Adrenal gland (tissue), 12 donors: ENCODE measurements around the gene TAX1BP1. TPM values are rescaled to one million over a fixed set of nuclear protein-coding genes. Genes with fewer than 3 reads are reported as not detected.

Experiments used
- DNase-seq, 7 donors: peaks; one replicate each; pipeline ENCODE4 v3.0.0-alpha.2; 2019 to 2020
- H3K27ac ChIP-seq, 5 donors: fragments of 200-600 bp; sonication (generic) in 4 of 5; 1 replicate in 3 of 5; 2 replicates in 2 of 5; pipeline versions ENCODE4 v1.5.1 to v1.8.0; 2016 to 2020; ENCODE audit warnings: mild to moderate bottlenecking in 1 of 5
- H3K27me3 ChIP-seq: fragments of 200-600 bp; 2 replicates; pipeline ENCODE4 v1.8.0; 2021
- H3K36me3 ChIP-seq, 2 donors: fragments of 200-600 bp; replicated peaks in 1 of 2; 1 replicate in 1 of 2; 2 replicates in 1 of 2; pipeline versions ENCODE4 v1.5.1 to v1.8.0; 2018 to 2022
- H3K4me1 ChIP-seq, 2 donors: fragments of 200-600 bp; replicated peaks in 1 of 2; 1 replicate in 1 of 2; 2 replicates in 1 of 2; pipeline versions ENCODE4 v1.5.1 to v1.8.0; 2018 to 2021
- H3K4me3 ChIP-seq, 4 donors: fragments of 200-600 bp; sonication (generic) in 3 of 4; one replicate each; pipeline ENCODE4 v1.5.1; 2016 to 2018
- H3K9me3 ChIP-seq, 3 donors: fragments of 200-600 bp; sonication (generic) in 1 of 3; replicated peaks in 1 of 3; 1 replicate in 2 of 3; 2 replicates in 1 of 3; pipeline versions ENCODE4 v1.5.1 to v1.8.0; 2016 to 2021
- POLR2A ChIP-seq, 2 donors: fragments of 450-650 bp; IDR thresholded peaks; one replicate each; pipeline ENCODE4 v1.6.1; 2017; ENCODE audit warnings: antibody characterized with exemption in 2 of 2, mild to moderate bottlenecking in 2 of 2, moderate library complexity in 1 of 2
- WGBS, 4 donors: extraction: QIAGEN DNeasy Blood & Tissue Kit in 2 of 4; methylation state at CpG; one replicate each; pipeline versions ENCODE4 v1.1.5 to v1.1.7; 2013 to 2017; 5-methylcytosine and 5-hydroxymethylcytosine counted together
- intact Hi-C, 2 donors: fragments of 100-400 bp; cut with DNase I; formaldehyde crosslinking; loops; one replicate each; pipeline versions ENCODE4 v1.14.1 to v1.15.0; 2022 to 2023
- polyA plus RNA-seq, 3 donors: library from polyadenylated mRNA; stranded (reverse); fragments of 200-250 nt in 2 of 3; fragments of 350-450 nt in 1 of 3; fragmentation: Illumina TruSeq in 1 of 3; extraction: RNeasy Lipid Tissue Mini Kit (QIAGEN cat#74804) in 1 of 3; gene quantifications; one replicate each; pipeline ENCODE4 v1.2.3, GENCODE V29; 2013 to 2014
- total RNA-seq, 9 donors: library from RNA; depleted of rRNA in 4 of 9; stranded (reverse); fragments of >200 nt in 4 of 9; fragments of 120-200 nt in 1 of 9; fragmentation: NEBNext Ultra II Directional in 1 of 9; extraction: Animal tissue kit (Norgen Biotek cat#: 25700) in 1 of 9; gene quantifications; one replicate each; pipeline versions ENCODE4 v1.1.0 to v1.2.4, GENCODE V29; 2013 to 2023
- TF ChIP-seq, protein P1 (sequence below), 6 experiments: fragments of 450-650 bp in 4 of 6; fragments of 200-600 bp in 2 of 6; sonication (generic) in 1 of 6; IDR thresholded peaks; 1 replicate in 5 of 6; 2 replicates in 1 of 6; pipeline versions ENCODE4 v1.5.1 to v1.8.0; 2016 to 2021; ENCODE audit warnings: antibody characterized with exemption in 6 of 6, mild to moderate bottlenecking in 2 of 6, moderate library complexity in 1 of 6
- donor health status: healthy with polysubstance abuse.
- donor health status: Bipolar disorder and iron deficiency.
- donor health status: DM: yes; HTN: yes; CAD: no.
- donor health status: DM: no; HTN: no; CAD: no.
- donor health status: DM: no; HTN: no; CAD: no.
- donor health status: DM: yes; HTN: yes; CAD: no.

Gene TAX1BP1
- total and polyA plus RNA-seq, 12 donors, result 66.5 to 274 (median 173) TPM

DNA sequence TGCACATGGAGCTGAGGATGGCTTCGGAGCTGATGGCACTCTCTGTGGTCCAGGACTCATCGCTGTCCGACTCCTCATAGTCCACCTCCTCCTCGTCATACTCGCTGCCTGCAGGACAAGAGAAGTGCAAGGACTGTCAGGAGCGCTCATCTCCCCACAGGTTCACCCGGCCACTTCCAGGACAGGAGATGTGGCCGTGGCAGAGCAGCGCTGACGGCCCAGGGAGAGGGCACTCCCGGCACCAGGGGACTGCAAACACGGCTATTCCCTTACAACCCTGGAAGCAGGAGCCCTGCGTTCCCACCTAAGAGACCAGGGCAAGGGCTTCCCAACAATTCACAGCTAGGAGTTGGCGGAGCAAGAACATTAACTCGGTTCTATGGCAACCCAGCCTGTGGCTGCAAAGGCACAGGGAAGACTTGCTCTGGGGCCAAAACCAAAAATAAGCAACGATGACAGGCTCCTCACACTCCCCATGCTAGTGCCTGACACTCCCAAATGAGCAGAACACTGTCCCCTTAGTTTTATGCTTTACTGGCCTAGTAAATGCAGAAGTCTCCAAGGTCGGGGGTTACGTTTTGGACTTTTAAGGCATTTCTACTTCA lies 100.9 kb downstream of the TAX1BP1 start:
- Histone ChIP-seq H3K9me3 (no peaks in the 10 kb centered on the region), H3K4me3 (no peak overlapping the region), H3K27ac (peak overlapping the region in 1 of 5 donors; percentile 16), H3K36me3 (peaks cover 0 to 20% of the 10 kb centered on the region in 2 donors), H3K27me3 (no peaks in the 10 kb centered on the region), H3K4me1 (peaks cover 0 to 15% of the 10 kb centered on the region in 2 donors)
- no peak for DNase-seq
- intact Hi-C loops, result no loop called here
- 90 to 94% (median 92%) methylated on average over 12 to 18 of the region's 18 CpGs for WGBS, 4 donors
- no peak for TF ChIP-seq POLR2A (IDR thresholded peaks at IDR 0.05)
- TF ChIP-seq, protein P1, sequence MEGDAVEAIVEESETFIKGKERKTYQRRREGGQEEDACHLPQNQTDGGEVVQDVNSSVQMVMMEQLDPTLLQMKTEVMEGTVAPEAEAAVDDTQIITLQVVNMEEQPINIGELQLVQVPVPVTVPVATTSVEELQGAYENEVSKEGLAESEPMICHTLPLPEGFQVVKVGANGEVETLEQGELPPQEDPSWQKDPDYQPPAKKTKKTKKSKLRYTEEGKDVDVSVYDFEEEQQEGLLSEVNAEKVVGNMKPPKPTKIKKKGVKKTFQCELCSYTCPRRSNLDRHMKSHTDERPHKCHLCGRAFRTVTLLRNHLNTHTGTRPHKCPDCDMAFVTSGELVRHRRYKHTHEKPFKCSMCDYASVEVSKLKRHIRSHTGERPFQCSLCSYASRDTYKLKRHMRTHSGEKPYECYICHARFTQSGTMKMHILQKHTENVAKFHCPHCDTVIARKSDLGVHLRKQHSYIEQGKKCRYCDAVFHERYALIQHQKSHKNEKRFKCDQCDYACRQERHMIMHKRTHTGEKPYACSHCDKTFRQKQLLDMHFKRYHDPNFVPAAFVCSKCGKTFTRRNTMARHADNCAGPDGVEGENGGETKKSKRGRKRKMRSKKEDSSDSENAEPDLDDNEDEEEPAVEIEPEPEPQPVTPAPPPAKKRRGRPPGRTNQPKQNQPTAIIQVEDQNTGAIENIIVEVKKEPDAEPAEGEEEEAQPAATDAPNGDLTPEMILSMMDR (IDR thresholded peaks at IDR 0.05), result no peak

DNA sequence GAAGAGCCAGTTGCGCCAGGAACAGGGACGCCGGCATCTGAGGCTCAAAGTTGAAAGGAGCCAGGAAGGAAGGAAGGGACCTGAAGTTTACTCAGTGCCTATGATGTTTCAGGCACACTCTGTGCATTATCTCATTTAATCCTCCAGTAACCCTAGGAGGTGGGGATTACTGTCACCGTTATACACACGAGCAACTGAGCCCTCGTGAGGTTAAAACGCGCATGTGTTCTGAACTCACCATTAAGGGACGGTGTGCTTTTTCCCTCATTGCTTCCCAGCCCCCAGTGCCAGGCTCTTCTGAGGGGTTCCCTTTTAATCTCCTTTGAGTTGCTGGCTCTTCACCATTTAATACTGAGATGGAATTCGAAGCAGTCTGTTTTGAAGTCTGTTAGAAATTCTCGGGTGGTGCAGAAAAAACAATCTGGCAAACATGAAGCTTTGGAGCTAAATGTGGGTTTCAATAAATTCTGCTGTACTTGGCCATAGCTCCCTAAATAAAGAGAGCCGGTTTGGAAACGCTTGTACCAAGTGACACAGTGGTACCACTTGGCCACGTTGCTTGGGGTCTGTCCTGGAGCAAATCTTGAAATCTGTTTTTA lies 102.2 kb downstream of the TAX1BP1 start:
- 70 to 83% (median 76%) methylated on average over 14 of the region's 14 CpGs for WGBS, 4 donors
- Histone ChIP-seq H3K27me3 (no peaks in the 10 kb centered on the region), H3K4me3 (no peak overlapping the region), H3K27ac (no peak overlapping the region), H3K36me3 (peaks cover 0 to 20% of the 10 kb centered on the region in 2 donors), H3K4me1 (peaks cover 0 to 15% of the 10 kb centered on the region in 2 donors), H3K9me3 (no peaks in the 10 kb centered on the region)
- intact Hi-C loops, result no loop called here
- DNase-seq, result no peak
- TF ChIP-seq, protein P1 (IDR thresholded peaks at IDR 0.05), result no peak
- no peak for TF ChIP-seq POLR2A (IDR thresholded peaks at IDR 0.05)

DNA sequence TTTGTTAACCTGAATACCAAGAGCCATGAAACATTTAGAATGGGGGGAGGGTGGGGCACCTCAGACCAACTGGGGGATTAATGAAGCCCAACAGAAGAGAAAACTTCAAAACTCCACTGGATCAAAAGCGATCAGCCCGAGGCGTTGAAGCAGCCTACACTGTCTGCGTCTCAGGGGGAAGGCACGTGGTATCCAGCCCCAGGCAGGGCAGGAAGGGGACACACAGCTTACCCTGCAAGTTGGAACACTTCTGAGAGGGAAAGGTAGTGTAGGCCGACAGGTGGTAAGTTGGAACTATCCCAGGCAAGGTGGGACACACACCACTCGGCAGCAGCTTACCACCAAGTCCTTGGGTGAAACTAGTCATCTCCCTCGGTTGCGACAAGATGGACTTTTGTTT lies 102.9 kb downstream of the TAX1BP1 start:
- TF ChIP-seq, protein P1 (IDR thresholded peaks at IDR 0.05), result no peak
- TF ChIP-seq POLR2A (IDR thresholded peaks at IDR 0.05), result no peak
- Histone ChIP-seq H3K4me1 (peaks cover 0 to 15% of the 10 kb centered on the region in 2 donors), H3K4me3 (no peak overlapping the region), H3K36me3 (peaks cover 0 to 20% of the 10 kb centered on the region in 2 donors), H3K27ac (peak overlapping the region in 2 of 5 donors; percentile 23 to 47), H3K27me3 (no peaks in the 10 kb centered on the region), H3K9me3 (no peaks in the 10 kb centered on the region)
- intact Hi-C loops, result no loop called here
- no peak for DNase-seq
- 69 to 73% (median 70%) methylated on average over 9 of the region's 9 CpGs for WGBS, 4 donors

DNA sequence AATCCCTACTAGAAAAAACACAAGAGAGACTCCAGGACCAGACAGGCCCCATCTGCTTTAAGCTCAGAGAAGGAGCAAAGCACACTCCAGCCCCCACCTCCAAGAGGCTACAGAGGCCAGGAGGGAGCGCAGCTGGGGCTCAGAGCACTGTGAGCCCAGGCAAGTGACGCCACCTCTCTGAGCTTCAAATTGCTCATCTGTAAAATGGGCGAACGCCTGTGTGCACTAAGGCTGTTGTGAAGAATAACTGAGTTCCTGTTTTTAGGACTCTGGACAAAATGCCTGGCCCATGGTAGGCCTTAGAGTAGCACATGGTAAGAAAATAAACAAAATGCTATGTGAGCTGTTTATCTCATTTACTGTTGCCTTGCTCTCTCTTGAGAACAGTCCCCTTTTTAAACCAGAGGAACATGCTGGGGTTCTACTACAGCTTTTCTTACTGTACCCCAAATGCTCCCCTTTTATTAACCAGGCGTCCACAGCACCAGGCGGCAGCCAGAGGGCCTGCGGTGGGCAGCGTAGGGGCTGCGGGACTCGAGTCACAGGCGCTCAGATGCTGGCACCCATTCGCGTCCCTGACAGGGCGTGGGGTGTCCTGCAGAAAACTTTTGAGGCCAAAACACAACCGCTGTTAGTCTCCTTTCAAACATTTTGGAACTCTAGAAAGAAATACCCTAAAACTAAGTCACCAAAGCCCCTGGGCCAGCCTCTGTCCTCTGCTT lies 103.8 kb downstream of the TAX1BP1 start:
- H3K27me3 ChIP-seq, result no peaks in the 10 kb centered on the region
- WGBS, 4 donors, result 90 to 97% (median 93%) methylated on average over 15 of the region's 15 CpGs
- TF ChIP-seq, protein P1 (IDR thresholded peaks at IDR 0.05), result no peak
- no peak for TF ChIP-seq POLR2A (IDR thresholded peaks at IDR 0.05)
- H3K4me1 ChIP-seq, result peaks cover 0 to 15% of the 10 kb centered on the region in 2 donors
- intact Hi-C loops, result no loop called here
- H3K9me3 ChIP-seq, result no peaks in the 10 kb centered on the region
- no peak overlapping the region for H3K4me3 ChIP-seq
- H3K27ac ChIP-seq, result peak overlapping the region in 2 of 5 donors; percentile 6 to 47
- peaks cover 0 to 20% of the 10 kb centered on the region in 2 donors for H3K36me3 ChIP-seq
- no peak for DNase-seq
